HG02973 (cell line): ENCODE results near the gene ZNF570.

Source experiments
- ATAC-seq: cut with Tn5 transposase; IDR thresholded peaks from one replicate; pipeline ENCODE4 v1.9.1; 2021; ENCODE audit warnings: moderate library complexity; ENCODE audit not compliant: unreplicated experiment

ZNF570 gene

DNA sequence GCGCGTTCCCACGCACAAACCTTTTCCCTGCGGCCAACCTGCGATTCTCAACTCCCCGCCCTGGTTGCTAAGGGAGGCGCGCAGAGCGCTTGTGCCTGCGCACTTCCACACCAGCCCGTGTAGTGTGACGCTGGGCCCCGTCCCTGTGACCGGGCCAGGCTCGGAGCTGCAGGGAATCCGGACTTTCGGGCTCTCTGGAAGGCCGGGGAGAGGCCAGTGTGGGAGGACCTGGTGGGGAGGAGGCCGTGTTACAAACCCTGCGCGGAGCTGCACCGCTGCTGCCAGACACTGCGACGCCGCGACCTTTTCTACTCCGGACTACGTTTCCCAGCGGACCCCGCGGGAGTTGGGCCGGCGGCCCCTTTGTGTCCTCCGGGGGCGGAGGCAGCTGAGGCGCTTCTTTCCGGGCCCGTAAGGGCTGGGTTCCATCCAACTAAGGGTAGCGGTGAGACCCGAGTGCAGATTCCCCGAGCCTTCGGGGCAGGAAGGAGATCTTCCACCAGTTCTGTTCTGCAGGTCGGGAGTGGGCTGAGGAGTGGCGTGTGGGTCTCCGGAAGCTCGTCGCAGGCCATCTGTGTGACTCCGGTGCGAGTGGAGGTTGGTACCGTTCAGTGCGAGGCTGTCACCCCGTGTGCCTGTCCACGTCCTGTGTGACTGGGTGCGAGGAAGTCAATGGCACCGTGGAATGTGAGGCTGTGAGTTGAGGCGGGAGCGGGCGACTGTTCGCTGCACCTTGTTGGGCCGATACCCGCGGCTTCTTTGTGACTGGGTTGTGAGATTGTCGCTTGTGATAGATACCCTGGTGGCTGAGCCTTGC is at the start of gene ZNF570:
Gene ZNF570 (plus strand): TSS at position 396 of the 817 bp plus-strand sequence. CDS start 999 bp downstream, outside the sequence.
- peak; percentile 59 for ATAC-seq

DNA sequence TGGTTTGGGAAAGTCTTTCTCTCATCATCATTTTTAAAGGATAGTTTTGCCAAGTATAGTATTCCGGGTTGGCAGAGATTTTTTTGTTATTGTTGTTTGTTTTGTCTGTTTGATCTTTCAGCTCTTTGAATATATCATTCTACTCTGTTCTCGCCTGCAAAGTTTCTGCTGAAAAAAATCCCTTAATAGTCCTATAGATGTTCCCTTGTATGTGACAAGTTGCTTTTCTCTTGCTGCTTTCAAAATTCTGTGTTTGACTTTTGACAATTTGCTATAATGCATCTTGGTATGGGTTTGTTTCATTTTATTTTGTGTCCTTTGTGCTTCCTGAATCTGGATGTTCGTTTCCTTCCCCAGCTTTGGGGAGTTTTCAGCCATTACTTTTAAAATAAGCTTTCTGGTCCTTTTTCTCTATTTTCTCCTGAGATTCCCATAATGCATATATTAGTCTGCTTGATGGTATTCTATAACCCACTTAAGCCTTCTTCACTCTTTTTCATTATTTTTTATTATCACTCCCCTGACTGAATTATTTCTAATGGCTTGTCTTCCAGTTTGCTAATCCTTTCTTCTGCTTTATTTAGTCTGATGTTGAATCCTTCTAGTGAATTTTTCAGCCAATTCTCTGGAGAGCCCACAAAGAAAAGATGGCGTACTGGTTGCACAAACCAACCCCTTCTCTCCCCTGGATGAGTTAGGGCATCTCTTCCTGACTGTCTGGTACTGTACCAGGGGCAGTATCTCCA is 16.5 kb upstream of the ZNF570 start:
- no peak for ATAC-seq

DNA sequence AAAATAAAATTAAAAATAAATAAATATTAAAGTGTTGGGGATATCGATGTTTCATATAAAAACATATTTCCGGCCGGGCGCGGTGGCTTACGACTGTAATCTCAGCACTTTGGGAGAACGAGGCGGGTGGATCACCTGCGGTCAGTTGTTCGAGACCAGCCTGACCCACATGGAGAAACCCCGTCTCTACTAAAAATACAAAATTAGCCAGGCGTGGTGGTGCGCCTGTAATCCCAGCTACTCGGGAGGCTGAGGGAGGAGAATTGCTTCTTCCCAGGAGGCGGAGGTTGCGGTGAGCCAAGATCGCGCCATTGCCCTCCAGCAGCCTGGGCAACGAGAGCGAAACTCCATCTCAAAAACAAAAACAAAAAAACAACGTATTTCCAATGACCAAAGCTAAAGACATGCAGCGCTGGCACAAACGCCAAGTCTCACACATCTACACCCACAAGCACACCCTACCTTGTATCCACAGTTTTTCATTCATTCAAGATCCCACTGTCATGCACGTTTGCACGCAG is 2.8 kb upstream of the ZNF570 start:
- ATAC-seq: no peak

DNA sequence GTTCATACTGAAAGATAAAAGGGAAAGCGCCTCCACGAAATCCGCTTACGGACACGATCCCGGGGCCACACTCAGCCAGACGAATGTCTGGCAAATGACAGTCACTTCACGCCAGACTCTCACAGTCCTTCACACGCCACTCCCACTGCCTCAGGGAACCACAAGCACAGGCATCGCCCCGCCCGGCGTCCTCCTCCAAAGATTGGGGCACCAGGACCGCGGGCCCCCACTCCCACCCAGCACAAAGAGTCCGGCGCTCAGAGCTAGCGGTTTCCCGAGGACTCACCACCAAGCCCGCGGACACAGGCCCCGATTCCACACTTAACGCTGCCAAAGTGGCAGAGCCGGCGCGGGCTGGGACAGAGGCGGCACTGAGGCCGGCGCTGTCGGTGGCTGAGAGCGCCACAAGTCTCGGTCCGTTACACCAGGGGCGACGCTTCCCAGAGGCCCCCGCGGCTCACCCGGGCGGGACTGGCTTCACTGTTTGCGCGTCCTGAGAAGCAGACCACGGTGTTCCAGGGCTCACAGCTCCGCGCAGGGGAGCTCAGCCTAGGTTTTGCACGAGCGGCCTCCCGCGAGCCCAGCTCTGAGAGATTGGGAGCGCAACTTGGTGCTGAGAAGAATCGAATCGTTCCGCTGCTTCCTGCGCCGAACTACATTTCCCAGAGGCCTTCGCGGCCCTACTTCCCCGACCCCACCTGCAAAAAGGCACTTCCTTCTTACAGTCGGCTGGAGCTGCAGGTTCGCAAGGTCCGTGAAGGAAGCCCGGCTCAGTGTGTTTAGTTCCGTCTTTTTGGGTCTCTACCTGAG is 2.2 kb upstream of the ZNF570 start, which contains the start of gene ZNF569:
Gene ZNF569 (minus strand): TSS at position 647 of the 810 bp plus-strand sequence. CDS start 22,523 bp downstream, outside the sequence.
- peak; percentile 58 for ATAC-seq

- no peak for ATAC-seq
Measured at GRCh38 chr19:37467608-37468090, 1.5 kb upstream of the ZNF570 start.

- no peak for ATAC-seq
Measured at GRCh38 chr19:37470216-37470615, 1.1 kb downstream of the ZNF570 start.

GRCh38 chr19:37472165-37472564 is 3.0 kb downstream of the ZNF570 start:
- ATAC-seq: no peak

DNA sequence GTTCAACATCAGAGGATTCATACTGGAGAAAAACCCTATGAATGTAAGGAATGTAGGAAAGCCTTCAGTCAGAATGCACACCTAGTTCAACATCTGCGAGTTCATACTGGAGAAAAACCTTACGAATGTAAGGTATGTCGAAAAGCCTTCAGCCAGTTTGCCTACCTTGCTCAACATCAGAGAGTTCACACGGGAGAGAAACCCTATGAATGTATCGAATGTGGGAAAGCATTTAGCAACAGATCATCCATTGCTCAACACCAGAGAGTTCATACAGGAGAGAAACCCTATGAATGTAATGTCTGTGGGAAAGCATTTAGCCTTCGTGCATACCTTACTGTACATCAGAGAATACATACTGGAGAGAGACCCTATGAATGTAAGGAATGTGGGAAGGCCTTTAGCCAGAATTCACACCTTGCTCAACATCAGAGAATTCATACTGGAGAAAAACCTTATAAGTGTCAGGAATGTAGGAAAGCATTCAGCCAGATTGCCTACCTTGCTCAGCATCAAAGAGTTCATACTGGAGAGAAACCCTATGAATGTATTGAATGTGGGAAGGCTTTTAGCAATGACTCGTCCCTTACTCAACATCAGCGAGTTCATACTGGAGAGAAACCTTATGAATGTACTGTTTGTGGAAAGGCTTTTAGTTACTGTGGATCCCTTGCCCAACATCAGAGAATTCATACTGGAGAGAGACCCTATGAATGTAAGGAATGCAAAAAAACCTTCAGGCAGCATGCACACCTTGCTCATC is 15.4 kb downstream of the ZNF570 start:
- no peak for ATAC-seq

GRCh38 chr19:37492213-37492612 is 23.1 kb downstream of the ZNF570 start:
- no peak for ATAC-seq

- peak; percentile 12 for ATAC-seq
Measured at GRCh38 chr19:37505958-37506386, 36.8 kb downstream of the ZNF570 start.

DNA sequence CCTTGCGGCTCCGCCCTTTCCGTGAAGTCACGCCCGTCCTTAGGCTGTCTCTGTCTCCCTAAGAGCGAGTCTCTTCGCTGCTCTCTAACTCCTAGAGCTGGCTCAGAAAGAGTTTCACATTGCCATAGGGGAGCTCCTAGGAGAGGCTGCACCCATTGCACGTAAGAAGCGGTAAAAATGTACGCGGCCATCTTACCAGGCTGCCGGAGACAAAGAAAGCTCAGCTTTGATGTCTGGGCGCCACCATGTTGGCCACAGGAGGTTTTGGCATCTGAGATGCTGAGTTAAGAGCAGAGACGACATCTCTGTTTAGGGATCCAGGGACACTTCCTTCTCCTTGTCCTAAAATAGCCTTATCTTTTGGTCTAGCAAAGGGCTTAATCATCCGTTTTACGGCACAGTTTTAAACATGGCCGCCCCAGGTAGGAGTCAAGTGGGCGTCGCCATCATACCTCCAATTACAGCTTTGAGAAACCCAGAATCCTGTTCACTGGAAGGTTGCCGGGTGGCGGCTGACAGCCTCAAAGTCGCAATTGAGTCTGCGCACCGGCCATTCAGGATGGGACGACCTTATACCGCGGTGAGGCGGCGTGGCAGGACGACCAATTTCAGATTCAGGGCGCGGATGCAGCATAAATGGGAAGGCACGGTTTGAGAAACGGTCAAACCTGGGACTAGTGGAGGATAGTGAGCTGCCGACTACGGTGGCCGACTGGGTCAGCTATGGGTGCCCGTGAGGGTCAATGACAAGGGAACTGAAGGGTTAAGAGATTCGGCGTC is 37.4 kb downstream of the ZNF570 start, which contains the start of gene ZNF793:
Gene ZNF793 (plus strand): TSS at position 553 of the 780 bp plus-strand sequence. CDS start 16,501 bp downstream, outside the sequence.
- peak; percentile 62 for ATAC-seq

DNA sequence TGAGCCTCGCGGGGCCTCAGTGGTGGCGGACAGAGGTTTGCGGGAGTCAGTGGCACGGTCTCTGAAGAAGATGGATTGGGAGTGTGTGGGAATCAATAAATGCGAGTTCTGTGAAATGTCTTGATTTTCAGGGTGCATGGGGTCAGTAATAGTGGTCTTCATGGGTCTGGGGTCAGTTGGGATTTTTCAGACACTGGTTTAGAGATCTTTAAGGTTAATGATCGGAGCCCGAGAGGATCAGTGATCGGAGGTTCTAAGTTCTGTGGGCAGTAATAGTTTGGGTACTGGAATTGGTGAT is 38.0 kb downstream of the ZNF570 start:
- no peak for ATAC-seq

GRCh38 chr19:37511186-37511585 is 42.0 kb downstream of the ZNF570 start:
- ATAC-seq: no peak

DNA sequence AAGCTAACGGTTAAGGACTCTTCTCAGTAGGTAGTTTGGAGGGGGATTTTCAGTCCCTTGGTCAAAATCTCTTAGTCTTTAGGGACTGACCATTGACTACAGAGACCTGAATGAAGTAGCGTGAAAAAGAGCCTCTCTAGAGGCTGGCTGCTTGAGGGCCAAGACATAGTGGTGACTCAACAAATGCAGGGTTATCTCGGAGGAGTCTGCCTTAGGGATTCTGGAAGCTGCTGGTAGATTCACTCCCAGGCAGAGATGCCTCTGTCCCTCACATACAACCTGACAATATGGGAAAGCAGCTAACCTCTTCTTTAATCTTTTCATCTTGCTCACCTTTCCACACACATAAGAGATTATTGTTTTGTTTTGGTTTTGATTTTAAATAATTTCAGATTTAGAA is 42.7 kb downstream of the ZNF570 start:
- no peak for ATAC-seq

DNA sequence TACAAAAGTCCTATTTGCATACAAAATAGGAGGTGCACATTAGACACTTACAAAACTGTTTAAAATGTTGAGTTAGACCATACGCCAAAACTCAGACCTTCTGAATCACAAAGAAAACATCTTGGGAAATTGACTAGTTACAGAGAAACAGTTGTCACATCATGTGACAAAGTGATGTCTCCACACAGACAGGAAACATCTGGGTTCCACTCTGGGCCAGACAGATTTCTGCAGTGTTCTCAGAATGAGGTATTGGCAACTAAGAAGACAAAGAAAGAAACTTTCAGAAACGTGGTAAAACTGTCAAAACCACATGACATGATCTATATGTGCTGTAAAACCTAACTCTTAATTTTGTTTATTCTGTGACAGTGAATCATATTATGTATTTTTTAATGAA is 44.2 kb downstream of the ZNF570 start:
- no peak for ATAC-seq

DNA sequence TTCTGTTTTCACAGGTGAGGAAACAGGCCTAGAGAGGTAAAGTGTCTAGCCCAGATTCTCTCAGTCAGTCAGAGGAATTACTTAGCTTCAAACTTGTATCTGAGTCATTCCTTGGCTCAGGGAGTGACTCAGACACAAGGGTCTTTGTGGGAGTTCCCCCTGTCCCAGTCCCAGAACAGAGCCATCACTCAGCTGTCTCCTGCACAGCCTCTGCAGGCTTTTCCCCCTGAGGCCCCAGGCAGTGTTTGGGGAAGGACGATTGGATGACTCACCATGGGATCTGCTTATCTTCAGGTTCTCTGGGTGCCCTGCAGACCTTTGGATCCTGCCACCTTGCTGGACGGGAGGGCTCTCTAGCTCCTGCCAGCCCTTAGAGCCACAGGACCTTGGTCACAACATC is 50.7 kb downstream of the ZNF570 start:
- ATAC-seq: no peak

- no peak for ATAC-seq
Measured at GRCh38 chr19:37537391-37537947, 68.3 kb downstream of the ZNF570 start.
